ENCODE measurements around the gene LRRC41.

GRCh38 chr1:46295306-46295705 lies 8.1 kb downstream of the LRRC41 start:
- TF ChIP-seq CTCF (IDR thresholded peaks at IDR 0.05; ENCODE audit: poor library complexity, severe bottlenecking) (no peak), POLR2AphosphoS5 (IDR thresholded peaks at IDR 0.05) (no peak)

Data from neural cell (in vitro differentiated cells).